Neural crest cell (in vitro differentiated cells): ENCODE results near the gene MAP2K2. TPM values are rescaled to one million over a fixed set of nuclear protein-coding genes. Genes with fewer than 3 reads are reported as not detected.

Source experiments
- DNase-seq: peaks from one replicate; pipeline ENCODE4 v3.0.0; 2021; ENCODE audit warnings: low read depth, mixed read lengths, low spot score
- H3K27ac Mint-ChIP-seq: one replicate; pipeline ENCODE4 v1.8.0; 2021; ENCODE audit warnings: mild to moderate bottlenecking, mixed read lengths; ENCODE audit not compliant: unreplicated experiment
- H3K27me3 Mint-ChIP-seq: 2 replicates; pipeline ENCODE4 v1.8.0; 2021; ENCODE audit warnings: low read depth, mild to moderate bottlenecking, mixed read lengths
- H3K36me3 Mint-ChIP-seq: 2 replicates; pipeline ENCODE4 v1.8.0; 2021; ENCODE audit warnings: low read depth, mild to moderate bottlenecking, mixed read lengths
- H3K4me1 Mint-ChIP-seq: 2 replicates; pipeline ENCODE4 v1.8.0; 2021; ENCODE audit warnings: mixed read lengths
- H3K4me3 Mint-ChIP-seq: one replicate; pipeline ENCODE4 v1.8.0; 2021; ENCODE audit warnings: mild to moderate bottlenecking, mixed read lengths
- H3K9me3 Mint-ChIP-seq: 2 replicates; pipeline ENCODE4 v1.8.0; 2021; ENCODE audit warnings: mixed read lengths
- CTCF ChIP-seq: fragments of 200-600 bp; sonication (generic); conservative IDR thresholded peaks from 2 replicates; pipeline ENCODE4 v1.5.0; 2021; ENCODE audit warnings: antibody characterized with exemption, mild to moderate bottlenecking
- total RNA-seq: library from RNA; stranded (reverse); gene quantifications from 2 replicates; pipeline ENCODE4 v1.2.1, GENCODE V29; 2021

MAP2K2 gene
- total RNA-seq, 1 donor from 2014 or later = 178 TPM

GRCh38 chr19:4046946-4047683 is 76.8 kb downstream of the MAP2K2 start:
- H3K36me3 Mint-ChIP-seq = no peaks in the 10 kb centered on the region
- H3K4me1 Mint-ChIP-seq = peaks cover 6% of the 10 kb centered on the region
- no peak overlapping the region for H3K27ac Mint-ChIP-seq
- no peaks in the 10 kb centered on the region for H3K9me3 Mint-ChIP-seq
- no peak overlapping the region for H3K4me3 Mint-ChIP-seq
- DNase-seq = no peak
- no peaks in the 10 kb centered on the region for H3K27me3 Mint-ChIP-seq
- TF ChIP-seq CTCF = no peak

- H3K4me3 Mint-ChIP-seq = no peak overlapping the region
- no peaks in the 10 kb centered on the region for H3K36me3 Mint-ChIP-seq
- TF ChIP-seq CTCF = no peak
- H3K9me3 Mint-ChIP-seq = no peaks in the 10 kb centered on the region
- H3K27ac Mint-ChIP-seq = no peak overlapping the region
- peaks cover 4% of the 10 kb centered on the region for H3K4me1 Mint-ChIP-seq
- no peak for DNase-seq
- no peaks in the 10 kb centered on the region for H3K27me3 Mint-ChIP-seq
Observed at GRCh38 chr19:4046362-4046691, 77.6 kb downstream of the MAP2K2 start.

DNA sequence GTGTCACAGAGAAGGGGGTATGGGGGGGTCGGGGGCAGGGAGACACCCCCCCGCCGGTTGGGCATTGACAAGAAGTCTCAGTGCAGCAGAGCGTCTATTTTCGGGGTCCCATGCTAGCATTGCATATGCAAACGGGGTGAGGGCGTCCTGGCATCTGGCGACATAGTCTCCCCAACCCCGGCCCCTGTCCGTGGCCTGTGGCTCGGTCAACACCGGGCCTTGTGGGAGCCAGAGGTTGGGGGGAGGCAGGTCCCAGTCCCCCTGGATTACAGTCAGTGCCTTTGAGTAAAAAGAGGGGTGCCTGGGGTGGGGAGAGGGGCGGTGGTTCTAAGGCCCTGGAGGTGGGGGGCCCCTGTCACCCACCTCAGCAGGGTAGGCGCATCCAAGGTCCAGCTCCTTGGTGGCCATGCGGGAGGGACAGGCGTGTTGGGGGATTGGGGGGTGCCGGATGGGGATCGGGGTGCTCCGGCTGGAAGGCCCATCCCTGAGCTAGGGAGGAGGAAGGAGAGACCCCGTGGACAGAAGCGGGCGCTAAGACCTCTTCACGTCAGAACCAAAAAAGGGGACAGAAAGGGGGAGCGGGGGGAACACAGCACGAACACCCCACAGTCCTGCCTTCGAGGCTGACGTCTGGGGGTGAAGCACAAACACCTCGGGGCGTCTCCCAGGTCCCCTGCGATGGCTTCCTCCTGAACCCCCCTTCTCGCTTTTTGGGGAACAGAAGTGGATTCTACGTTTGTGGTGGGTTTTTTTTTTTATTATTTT is 78.1 kb downstream of the MAP2K2 start:
- no peak overlapping the region for H3K4me3 Mint-ChIP-seq
- no peak for TF ChIP-seq CTCF
- no peaks in the 10 kb centered on the region for H3K4me1 Mint-ChIP-seq
- H3K27me3 Mint-ChIP-seq = no peaks in the 10 kb centered on the region
- no peak overlapping the region for H3K27ac Mint-ChIP-seq
- H3K36me3 Mint-ChIP-seq = no peaks in the 10 kb centered on the region
- no peak for DNase-seq
- H3K9me3 Mint-ChIP-seq = no peaks in the 10 kb centered on the region

DNA sequence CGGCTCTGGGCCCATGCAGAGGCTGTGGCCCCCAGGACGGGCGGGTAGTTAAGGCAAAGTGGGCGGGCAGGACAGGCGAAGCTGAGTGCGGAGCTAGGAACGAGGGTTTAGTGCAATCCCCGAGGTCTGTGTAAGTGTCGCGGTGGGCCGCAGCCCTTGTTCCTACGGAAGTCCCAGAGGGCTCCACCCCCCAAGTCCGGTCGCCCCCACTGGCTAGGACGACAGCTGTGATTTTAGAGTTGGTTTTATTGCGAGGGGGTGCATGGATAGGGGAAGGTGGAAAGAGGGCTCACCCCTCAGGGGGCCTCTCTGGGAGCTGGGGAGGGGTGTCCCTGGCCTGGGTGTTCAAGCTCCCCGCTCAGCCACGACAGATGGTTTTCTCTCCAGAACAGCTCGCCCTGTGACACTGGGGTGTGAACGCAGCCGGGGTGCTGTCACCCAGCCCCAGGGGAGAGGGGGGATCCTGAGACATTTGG is 78.9 kb downstream of the MAP2K2 start:
- TF ChIP-seq CTCF = no peak
- Mint-ChIP-seq H3K4me1 (no peaks in the 10 kb centered on the region), H3K36me3 (peaks cover 3% of the 10 kb centered on the region), H3K9me3 (no peaks in the 10 kb centered on the region), H3K4me3 (no peak overlapping the region), H3K27me3 (no peaks in the 10 kb centered on the region), H3K27ac (no peak overlapping the region)
- no peak for DNase-seq

- no peak overlapping the region for H3K4me3 Mint-ChIP-seq
- no peak for DNase-seq
- no peaks in the 10 kb centered on the region for H3K27me3 Mint-ChIP-seq
Observed at GRCh38 chr19:4043966-4044715, 79.8 kb downstream of the MAP2K2 start.

More at GRCh38 chr19:4043966-4044715, 79.8 kb downstream of the MAP2K2 start:
- Mint-ChIP-seq H3K27ac (no peak overlapping the region), H3K4me1 (no peaks in the 10 kb centered on the region), H3K9me3 (no peaks in the 10 kb centered on the region), H3K36me3 (peaks cover 3% of the 10 kb centered on the region)
- TF ChIP-seq CTCF = no peak
